Non-pigmented ciliary epithelial cell (primary cell): Measurements from ENCODE around the gene BRD3.
"Not testable (repeated sequence)": the region's sequence is repeated elsewhere in the genome, so short reads cannot be mapped to it uniquely, and the experiment has no call there.

Experiments
- DNase-seq: peaks from one replicate; pipeline ENCODE4 v3.0.0-alpha.2; 2010; ENCODE audit warnings: low read depth

Gene BRD3

DNA sequence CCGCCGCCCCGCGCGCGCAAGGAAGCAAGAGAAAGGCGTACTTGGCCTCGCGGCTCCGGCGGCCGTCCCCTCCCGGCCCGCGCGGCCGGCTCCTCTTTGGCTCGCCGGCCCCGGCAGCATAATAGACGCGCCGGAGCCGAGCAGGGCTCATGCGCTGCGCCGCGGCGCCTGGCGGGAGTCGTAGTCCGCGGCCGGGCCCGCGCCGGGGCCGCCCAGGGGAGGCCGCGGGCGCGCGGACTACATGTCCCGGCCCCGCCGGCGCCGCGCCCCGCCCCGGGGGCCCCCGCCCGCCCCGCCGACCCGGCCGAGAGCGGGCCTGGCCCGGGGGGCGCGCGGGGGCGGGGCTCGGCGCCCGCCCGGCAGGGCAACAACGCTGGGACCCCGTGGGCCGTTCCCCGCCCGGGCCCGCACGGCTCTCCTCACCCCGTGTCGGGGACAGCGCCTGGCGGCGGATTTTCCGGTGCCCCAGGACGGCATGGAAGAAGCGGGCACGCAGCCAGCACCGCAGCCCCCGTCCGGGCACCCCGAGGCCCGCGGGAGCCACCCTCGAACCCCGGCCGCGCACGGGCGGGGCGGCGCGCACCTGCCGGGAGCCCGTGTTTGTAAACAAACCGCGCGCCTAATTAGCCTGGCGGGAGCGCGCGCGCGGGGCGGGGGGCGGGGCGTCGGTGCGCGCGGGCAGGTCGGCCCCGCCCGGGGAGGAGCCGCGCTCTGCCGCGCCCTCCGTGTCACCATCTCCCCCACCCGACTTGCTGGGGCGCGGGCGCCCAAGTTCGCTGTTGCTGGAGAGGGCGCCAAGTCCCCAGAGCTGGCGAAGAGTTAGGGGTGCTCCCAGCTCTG, at the start of gene BRD3:
BRD3 (minus strand) TSS at position 123 of the 840 bp plus-strand sequence. CDS start 14,549 bp downstream, outside the sequence.
- no peak for DNase-seq

DNA sequence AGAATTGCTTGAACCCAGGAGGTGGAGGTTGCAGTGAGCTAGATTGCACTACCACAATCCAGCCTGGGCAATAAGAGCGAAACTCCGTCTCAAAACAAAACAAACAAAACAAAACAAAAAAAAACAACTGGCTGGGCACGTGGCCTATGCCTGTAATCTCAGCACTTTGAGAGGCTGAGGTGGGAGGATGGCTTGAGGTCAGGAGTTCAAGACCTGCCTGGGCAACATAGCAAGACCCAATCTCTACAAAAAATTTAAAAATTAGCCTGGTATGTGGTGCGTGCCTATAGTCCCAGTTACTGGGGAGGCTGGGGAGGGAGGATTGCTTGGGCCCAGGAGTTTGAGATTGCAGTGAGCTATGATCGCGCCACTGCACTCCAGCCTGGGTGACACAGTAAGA, 44.7 kb upstream of the BRD3 start:
- DNase-seq = no peak

DNA sequence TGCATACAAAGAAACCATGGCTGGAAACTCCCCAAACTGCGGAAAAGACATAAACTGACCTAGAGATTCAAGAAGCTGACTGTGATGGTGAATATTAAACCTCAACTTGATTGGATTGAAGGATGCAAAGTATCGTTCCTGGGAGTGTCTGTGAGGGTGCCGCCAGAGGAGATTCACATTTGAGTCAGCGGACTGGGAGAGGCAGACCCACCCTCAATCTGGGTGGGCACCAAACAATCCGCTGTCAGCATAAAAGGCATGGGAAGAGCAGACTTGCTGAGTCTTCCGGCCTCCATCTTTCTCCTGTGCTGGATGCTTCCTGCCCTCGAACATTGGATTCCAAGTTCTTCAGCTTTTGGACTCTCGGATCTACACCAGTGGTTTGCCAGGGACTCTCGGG, 43.2 kb upstream of the BRD3 start:
- DNase-seq = no peak

DNA sequence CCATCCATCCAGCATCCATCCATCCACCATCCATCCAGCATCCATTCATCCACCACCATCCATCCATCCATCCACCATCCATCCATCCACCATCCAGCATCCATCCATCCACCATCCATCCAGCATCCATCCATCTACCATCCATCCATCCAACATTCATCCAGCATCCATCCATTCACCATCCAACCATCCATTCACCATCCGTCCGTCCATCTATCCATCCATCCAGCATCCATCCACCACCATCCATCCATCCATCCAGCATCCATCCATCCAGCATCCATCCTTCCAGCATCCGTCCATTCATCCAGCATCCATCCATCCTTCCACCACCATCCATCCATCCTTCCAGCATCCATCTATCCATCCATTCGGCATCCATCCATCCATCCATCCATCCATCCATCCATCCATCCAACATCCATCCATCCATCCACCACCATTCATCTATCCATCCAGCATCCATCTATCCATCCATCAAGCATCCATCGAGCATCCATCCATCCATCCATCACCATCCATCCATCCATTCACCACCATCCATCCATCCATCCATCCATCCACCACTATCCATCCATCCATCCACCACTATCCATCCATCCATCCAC, 35.7 kb upstream of the BRD3 start:
- DNase-seq = no peak

DNA sequence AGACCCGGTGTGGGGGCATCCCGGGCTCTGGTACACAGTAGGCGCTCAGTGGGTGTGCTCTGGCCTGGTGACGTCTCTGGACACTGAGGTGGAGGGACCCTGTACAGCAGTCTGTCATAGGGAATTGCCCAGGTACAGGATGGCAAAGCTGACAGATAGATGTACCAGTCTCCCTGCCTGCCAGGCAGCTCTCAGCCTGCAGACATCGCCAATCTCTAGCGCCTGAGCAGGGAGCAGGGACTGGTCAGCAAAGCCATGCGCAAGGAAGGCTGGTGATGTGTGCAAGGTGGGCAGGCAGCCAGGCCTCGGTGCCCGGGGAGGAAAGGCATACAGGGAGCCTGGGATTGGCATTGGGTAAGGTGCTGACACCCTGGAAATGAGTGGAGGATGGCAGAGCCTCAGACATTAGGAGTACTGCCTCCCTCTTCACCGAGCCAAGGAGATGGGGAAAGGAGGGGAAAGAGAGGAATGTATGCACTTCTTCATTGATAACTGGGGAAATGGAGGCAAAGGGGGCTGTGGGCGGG, 33.9 kb upstream of the BRD3 start:
- DNase-seq = no peak

DNA sequence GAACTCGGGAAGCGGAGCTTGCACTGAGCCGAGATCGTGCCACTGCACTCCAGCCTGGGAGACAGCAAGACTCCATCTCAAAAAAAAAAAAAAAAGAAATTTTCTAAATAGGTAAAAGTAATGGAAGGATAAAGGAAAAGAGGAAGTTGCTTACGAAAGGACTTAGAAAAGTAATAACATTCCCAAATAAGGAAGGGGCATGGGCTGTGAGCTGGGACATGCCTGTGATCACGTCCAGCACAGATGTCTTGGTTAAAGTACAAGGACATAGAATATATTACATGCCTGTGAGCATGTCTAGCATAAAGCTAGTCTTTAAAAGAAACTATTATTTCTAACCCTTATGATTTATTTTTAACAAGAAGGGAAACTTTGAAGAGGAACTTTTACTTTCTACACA, 33.3 kb upstream of the BRD3 start:
- DNase-seq = not testable (repeated sequence)

DNA sequence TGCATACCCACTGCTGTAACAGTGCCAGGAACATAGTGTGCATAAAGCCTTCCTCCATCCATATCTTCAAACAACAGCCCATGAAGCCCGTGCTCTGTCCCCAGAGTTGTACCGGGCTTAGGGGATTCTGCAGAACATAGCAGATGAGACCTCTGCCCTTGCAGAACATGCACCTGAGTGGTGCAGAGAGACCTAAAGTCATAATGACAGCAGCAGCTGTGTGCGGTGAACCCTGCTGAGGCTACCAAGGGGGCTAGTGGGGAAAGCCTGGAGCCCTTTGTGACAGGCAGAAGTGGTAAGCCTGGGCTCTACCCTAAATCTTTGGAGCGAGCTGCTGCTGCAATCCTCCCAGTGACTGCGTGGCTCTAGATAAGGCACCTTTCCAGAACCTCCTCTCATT, 32.2 kb upstream of the BRD3 start:
- no peak for DNase-seq

DNA sequence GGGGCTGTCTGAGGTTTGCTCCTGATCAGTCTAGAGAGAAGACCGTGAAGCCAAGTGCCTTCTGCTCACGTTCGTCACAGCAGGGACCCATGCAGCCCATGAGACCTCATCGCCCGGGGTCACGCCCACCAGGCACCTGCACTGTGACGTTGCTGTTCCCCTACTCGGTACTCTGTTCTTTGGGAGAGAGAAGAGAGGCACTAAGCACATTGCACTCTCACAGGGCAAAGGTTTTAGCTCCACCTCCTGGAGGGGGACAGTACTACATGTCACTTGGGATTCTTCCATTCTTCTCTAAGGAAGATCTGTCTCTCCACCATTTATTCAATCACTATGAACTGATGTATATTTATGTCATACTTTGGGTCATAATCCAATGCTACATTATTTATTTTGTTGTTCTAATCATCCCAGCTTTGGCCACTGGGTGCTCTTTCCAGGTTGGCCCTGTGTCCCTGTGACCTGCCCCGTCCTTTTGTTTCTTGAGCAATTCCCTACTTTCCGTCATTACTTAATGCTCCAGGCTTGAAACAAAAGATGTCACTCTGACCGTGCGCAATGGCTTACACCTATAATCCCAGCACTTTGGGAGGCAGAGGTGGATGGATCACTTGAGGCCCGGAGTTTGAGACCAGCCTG, 31.4 kb upstream of the BRD3 start:
- no peak for DNase-seq

GRCh38 chr9:134089972-134090371, 22.1 kb upstream of the BRD3 start:
- DNase-seq = no peak

DNA sequence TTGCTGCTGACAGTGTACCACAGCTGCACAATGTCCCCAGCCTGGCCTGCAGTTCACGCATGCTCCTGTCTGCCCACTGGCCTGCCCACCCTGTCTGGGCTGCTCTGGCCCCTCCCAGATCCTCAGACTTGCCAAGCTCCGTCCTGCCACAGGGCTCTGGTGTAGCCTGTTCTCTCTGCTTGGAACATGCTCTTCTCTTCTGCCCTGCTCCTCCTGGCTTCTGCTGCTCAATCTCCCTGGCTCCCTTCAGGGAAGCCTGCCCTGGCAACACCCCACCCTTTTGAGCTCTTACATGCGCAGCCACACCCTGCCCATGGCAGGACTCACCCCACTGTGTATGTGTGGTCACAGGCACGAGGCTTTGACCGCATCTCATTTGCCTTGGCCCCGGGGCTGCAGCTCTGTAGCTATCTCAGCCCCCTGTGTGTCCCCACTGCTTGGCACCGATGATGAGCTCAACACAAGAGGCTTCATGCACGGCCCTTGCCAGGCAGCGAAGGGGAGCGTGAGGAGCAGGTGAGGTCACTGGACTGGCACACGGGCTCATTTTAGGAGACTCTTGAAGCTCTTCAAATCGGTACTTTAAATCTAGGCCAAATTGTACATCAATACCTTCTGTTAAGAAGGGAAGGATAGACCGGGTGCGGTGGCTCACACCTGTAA, 20.4 kb upstream of the BRD3 start:
- no peak for DNase-seq

- no peak for DNase-seq
Observed at GRCh38 chr9:134085674-134086073, 17.8 kb upstream of the BRD3 start.

- DNase-seq = no peak
Observed at GRCh38 chr9:134083451-134083850, 15.6 kb upstream of the BRD3 start.

- no peak for DNase-seq
Observed at GRCh38 chr9:134076644-134077043, 8.8 kb upstream of the BRD3 start.

DNA sequence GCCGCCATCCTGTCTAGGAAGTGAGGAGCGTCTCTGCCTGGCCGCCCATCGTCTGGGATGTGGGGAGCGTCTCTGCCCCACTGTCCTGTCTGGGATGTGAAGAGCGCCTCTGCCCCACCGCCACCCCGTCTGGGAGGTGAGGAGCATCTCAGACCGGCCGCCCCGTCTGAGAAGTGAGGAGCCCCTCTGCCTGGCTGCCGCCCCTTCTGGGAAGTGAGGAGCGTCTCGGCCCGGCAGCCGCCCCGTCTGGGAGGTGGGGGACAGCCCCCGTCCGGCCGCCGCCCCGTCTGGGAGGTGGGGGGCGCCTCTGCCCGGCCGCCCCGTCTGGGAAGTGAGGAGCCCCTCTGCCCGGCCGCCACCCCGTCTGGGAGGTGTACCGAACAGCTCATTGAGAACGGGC, 7.9 kb upstream of the BRD3 start:
- DNase-seq = not testable (repeated sequence)

- no peak for DNase-seq
Observed at GRCh38 chr9:134073500-134073899, 5.7 kb upstream of the BRD3 start.

- DNase-seq = not testable (repeated sequence)
Observed at GRCh38 chr9:134072683-134073082, 4.9 kb upstream of the BRD3 start.

GRCh38 chr9:134071149-134071548, 3.3 kb upstream of the BRD3 start:
- no peak for DNase-seq

- DNase-seq = no peak
Observed at GRCh38 chr9:134069480-134070399, 1.9 kb upstream of the BRD3 start.

DNA sequence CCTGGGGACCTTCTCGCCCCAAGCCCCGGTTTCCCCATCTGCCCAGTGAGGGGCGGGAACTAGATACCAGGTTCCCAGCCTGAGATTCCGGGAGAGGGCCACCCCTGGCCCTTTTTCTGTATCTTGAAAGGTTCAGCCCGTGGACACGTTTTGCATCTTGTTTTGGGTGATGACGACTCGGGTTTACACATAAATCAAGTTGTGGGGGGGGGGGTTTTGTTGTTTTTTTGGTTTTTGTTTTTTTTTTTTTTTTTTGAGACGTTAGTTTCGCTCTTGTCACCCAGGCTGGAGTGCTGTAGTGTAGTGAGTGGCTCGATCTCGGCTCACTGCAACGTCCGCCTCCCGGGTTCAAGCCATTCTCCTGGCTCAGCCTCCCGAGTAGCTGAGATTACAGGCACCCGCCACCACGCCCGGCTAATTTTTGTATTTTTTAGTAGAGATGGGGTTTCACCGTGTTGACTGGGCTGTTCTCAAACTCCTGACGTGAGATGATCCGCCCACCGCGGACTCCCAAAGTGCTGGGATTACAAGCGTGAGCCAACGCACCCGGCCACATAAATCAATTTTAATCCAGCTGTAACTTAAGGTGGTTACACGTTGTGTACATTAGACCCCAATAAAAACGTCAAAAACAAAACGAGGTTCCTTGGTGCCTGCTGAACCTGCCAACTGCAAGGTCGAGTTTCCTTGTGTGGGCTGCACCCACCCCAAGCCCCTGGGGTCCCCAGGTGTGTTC, 1.1 kb upstream of the BRD3 start:
- no peak for DNase-seq
